Mesenchymal stem cell (in vitro differentiated cells and primary cell): Measurements from ENCODE around the gene TEX29.

Source experiments
- DNase-seq: peaks from one replicate; pipeline ENCODE4 v3.0.0-alpha.2; 2013
- H2AFZ ChIP-seq: one replicate; pipeline ENCODE4 v1.6.1; 2013; ENCODE audit warnings: low read depth, mild to moderate bottlenecking, control low read depth, inconsistent platforms, low read length, moderate library complexity
- H2AK5ac ChIP-seq: 2 replicates; pipeline ENCODE4 v1.6.1; 2013; ENCODE audit warnings: low read length, moderate library complexity, mild to moderate bottlenecking, inconsistent platforms; ENCODE audit not compliant: severe bottlenecking
- H2BK120ac ChIP-seq: one replicate; pipeline ENCODE4 v1.6.1; 2013; ENCODE audit warnings: low read depth, mild to moderate bottlenecking, inconsistent platforms, low read length, moderate library complexity
- H2BK12ac ChIP-seq, 2 experiments: one replicate each; pipeline ENCODE4 v1.6.1; 2013; ENCODE audit warnings: inconsistent platforms in 2 of 2, low read length in 2 of 2, mild to moderate bottlenecking in 2 of 2, moderate library complexity in 2 of 2, control low read depth in 1 of 2
- H2BK15ac ChIP-seq: one replicate; pipeline ENCODE4 v1.6.1; 2013; ENCODE audit warnings: mild to moderate bottlenecking, low read depth, inconsistent platforms; ENCODE audit not compliant: poor library complexity, severe bottlenecking
- H2BK5ac ChIP-seq: 2 replicates; pipeline ENCODE4 v1.6.1; 2013; ENCODE audit warnings: low read depth, mild to moderate bottlenecking, low read length, control low read depth, inconsistent platforms; ENCODE audit not compliant: poor library complexity, severe bottlenecking
- H3K14ac ChIP-seq, 2 experiments: one replicate each; pipeline ENCODE4 v1.6.1; 2013; ENCODE audit warnings: inconsistent platforms in 2 of 2, low read length in 2 of 2, control low read depth in 1 of 2, mild to moderate bottlenecking in 1 of 2, moderate library complexity in 1 of 2
- H3K18ac ChIP-seq, 2 experiments: one replicate each; pipeline ENCODE4 v1.6.1; 2013; ENCODE audit warnings: inconsistent platforms in 2 of 2, low read length in 2 of 2, control low read depth in 1 of 2, low read depth in 1 of 2, mild to moderate bottlenecking in 1 of 2
- H3K23ac ChIP-seq, 2 experiments: one replicate each; pipeline ENCODE4 v1.6.1; 2013; ENCODE audit warnings: inconsistent platforms in 2 of 2, low read length in 2 of 2, mild to moderate bottlenecking in 2 of 2, moderate library complexity in 2 of 2, control low read depth in 1 of 2
- H3K27ac ChIP-seq: 2 replicates; pipeline ENCODE4 v1.5.1; 2013; ENCODE audit warnings: mild to moderate bottlenecking, moderate library complexity, low read length, control low read depth, inconsistent platforms; ENCODE audit not compliant: poor library complexity, severe bottlenecking
- H3K27me3 ChIP-seq, 2 experiments: 2 replicates each; pipeline versions ENCODE4 v1.6.1 to v1.7.0; 2013; ENCODE audit warnings: low read length in 2 of 2, mild to moderate bottlenecking in 2 of 2, moderate library complexity in 2 of 2, control low read depth in 1 of 2, inconsistent platforms in 1 of 2; ENCODE audit not compliant: control insufficient read depth in 1 of 2, insufficient read depth in 1 of 2
- H3K36me3 ChIP-seq, 2 experiments: 2 replicates each; pipeline versions ENCODE4 v1.6.1 to v1.7.0; 2013; ENCODE audit warnings: low read length in 2 of 2, control low read depth in 1 of 2, inconsistent platforms in 1 of 2, low read depth in 1 of 2, mild to moderate bottlenecking in 1 of 2; ENCODE audit not compliant: insufficient read depth in 2 of 2, control insufficient read depth in 1 of 2
- H3K4ac ChIP-seq, 2 experiments: one replicate each; pipeline ENCODE4 v1.6.1; 2013; ENCODE audit warnings: inconsistent platforms in 2 of 2, low read length in 2 of 2, mild to moderate bottlenecking in 2 of 2, moderate library complexity in 2 of 2, control low read depth in 1 of 2, low read depth in 1 of 2
- H3K4me1 ChIP-seq: 2 replicates; pipeline ENCODE4 v1.6.1; 2013; ENCODE audit warnings: low read depth, low read length, control low read depth; ENCODE audit not compliant: control insufficient read depth, insufficient read depth
- H3K4me2 ChIP-seq: 2 replicates; pipeline ENCODE4 v1.6.1; 2013; ENCODE audit warnings: low read length, mild to moderate bottlenecking, inconsistent platforms; ENCODE audit not compliant: poor library complexity, severe bottlenecking
- H3K4me3 ChIP-seq, 2 experiments: 2 replicates each; pipeline versions ENCODE4 v1.5.1 to v1.7.0; 2013; ENCODE audit warnings: low read length in 2 of 2, mild to moderate bottlenecking in 2 of 2, control low read depth in 1 of 2, low read depth in 1 of 2; ENCODE audit not compliant: insufficient read depth in 1 of 2
- H3K79me1 ChIP-seq: replicated peaks from 2 replicates; pipeline ENCODE4 v1.6.1; 2013; ENCODE audit warnings: mild to moderate bottlenecking, control low read depth, low read length, inconsistent platforms; ENCODE audit not compliant: poor library complexity, severe bottlenecking
- H3K9ac ChIP-seq: 2 replicates; pipeline ENCODE4 v1.7.0; 2013; ENCODE audit warnings: mild to moderate bottlenecking, low read length, moderate library complexity
- H3K9me3 ChIP-seq: 2 replicates; pipeline ENCODE4 v1.7.0; 2013; ENCODE audit warnings: mild to moderate bottlenecking, low read length; ENCODE audit not compliant: control insufficient read depth
- H4K8ac ChIP-seq: one replicate; pipeline ENCODE4 v1.6.1; 2013; ENCODE audit warnings: inconsistent platforms, mild to moderate bottlenecking, low read length, moderate library complexity
- H4K91ac ChIP-seq: one replicate; pipeline ENCODE4 v1.6.1; 2013; ENCODE audit warnings: mild to moderate bottlenecking, low read length, inconsistent platforms
- WGBS: methylation state at CpG from one replicate; pipeline ENCODE4 v1.1.7; 2013; ENCODE audit warnings: mixed read lengths; 5-methylcytosine and 5-hydroxymethylcytosine counted together

Gene TEX29

DNA sequence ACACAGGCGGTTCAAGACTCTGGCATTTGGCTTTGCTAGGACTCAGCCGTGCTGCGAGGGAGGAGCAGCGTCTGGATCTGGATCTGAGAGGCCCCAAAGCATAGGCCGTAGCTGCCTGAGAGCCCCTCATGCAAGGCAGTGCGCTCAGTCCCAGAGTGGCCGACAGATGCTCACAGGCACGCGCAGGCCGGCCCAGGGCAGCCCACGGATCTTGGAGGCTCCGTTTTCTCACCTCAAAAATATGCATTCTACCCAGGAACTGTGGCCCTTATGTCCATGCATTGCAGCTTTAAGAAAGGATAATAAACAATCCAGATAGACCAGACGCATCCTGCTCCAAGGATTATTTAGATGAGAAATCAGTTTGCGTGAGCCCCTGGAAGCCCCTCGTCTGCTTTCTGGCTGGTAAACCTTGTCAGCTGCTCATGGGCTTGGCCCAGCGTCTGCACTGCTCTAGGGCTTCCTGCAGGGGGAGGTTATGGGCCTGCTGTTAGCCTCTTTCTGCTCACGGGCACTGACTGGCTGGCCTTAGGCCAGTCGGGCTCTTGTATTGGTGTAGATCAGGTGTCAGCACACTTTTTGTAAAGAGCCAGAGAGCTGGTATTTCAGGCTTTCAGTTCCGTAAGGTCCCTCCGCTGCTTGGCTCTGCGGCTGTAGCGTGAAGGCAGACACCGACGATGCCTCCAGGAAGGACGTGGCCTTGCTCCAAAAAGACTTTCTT, 24.2 kb downstream of the TEX29 start:
- Histone ChIP-seq H3K36me3 (peaks cover 0 to 4% of the 10 kb centered on the region in 2 experiments), H3K4me3 (no peak overlapping the region), H3K27me3 (no peaks in the 10 kb centered on the region), H4K8ac (peak overlapping the region; percentile 72), H2AFZ (no peak overlapping the region), H2BK5ac (no peak overlapping the region), H2BK15ac (no peak overlapping the region), H3K18ac (no peak overlapping the region), H3K9me3 (no peaks in the 10 kb centered on the region), H2AK5ac (no peak overlapping the region), H2BK12ac (no peak overlapping the region), H3K27ac (no peak overlapping the region), H3K4ac (no peak overlapping the region), H3K23ac (no peak overlapping the region), H3K9ac (no peak overlapping the region), H2BK120ac (no peak overlapping the region), H3K79me1 (no peaks in the 10 kb centered on the region), H3K14ac (no peak overlapping the region), H3K4me2 (no peak overlapping the region), H4K91ac (no peak overlapping the region), H3K4me1 (peaks cover 2% of the 10 kb centered on the region)
- DNase-seq: peak; percentile 66
- WGBS: 35% methylated on average over 25 of the region's 25 CpGs

DNA sequence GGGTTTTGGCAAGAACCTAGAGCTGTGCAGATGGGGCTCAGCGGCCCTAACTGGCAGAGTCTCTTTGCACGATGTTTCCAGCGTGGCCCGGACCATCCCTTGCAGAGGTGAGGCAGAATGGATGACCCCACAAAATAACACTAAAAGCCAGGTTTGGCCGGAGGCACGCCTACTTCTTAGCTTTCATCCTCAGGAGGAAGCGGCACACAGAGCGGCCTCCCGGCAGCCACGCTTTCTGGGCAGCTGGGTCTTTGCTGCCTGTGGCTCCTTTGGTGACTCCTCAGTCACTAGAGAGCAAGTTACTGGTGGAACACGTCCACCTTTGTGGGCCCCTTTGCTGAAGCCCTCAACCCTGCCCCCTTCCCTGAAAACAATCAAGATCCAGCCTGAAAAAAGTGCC, 25.2 kb downstream of the TEX29 start:
- no peaks in the 10 kb centered on the region for H3K9me3 ChIP-seq
- peak overlapping the region in 1 of 2 experiments; percentile 31 for H2BK12ac ChIP-seq
- no peak overlapping the region for H2BK15ac ChIP-seq
- peak overlapping the region; percentile 27 for H4K8ac ChIP-seq
- H3K14ac ChIP-seq: peak overlapping the region in 1 of 2 experiments; percentile 22
- no peak overlapping the region for H2BK120ac ChIP-seq
- H3K36me3 ChIP-seq: peaks cover 0 to 4% of the 10 kb centered on the region in 2 experiments
- H3K9ac ChIP-seq: no peak overlapping the region
- WGBS: 89% methylated on average over 11 of the region's 11 CpGs
- DNase-seq: no peak
- H3K4ac ChIP-seq: no peak overlapping the region
- H2BK5ac ChIP-seq: no peak overlapping the region
- no peak overlapping the region for H3K4me3 ChIP-seq
- no peaks in the 10 kb centered on the region for H3K79me1 ChIP-seq
- no peak overlapping the region for H3K27ac ChIP-seq
- H2AFZ ChIP-seq: no peak overlapping the region
- H3K27me3 ChIP-seq: no peaks in the 10 kb centered on the region
- H3K4me2 ChIP-seq: no peak overlapping the region
- H2AK5ac ChIP-seq: no peak overlapping the region
- peaks cover 2% of the 10 kb centered on the region for H3K4me1 ChIP-seq
- no peak overlapping the region for H4K91ac ChIP-seq
- no peak overlapping the region for H3K18ac ChIP-seq
- H3K23ac ChIP-seq: no peak overlapping the region

- no peak overlapping the region for H4K8ac ChIP-seq
- H3K27ac ChIP-seq: no peak overlapping the region
- peaks cover 0 to 4% of the 10 kb centered on the region in 2 experiments for H3K36me3 ChIP-seq
- no peak for DNase-seq
- no peak overlapping the region for H3K18ac ChIP-seq
- no peaks in the 10 kb centered on the region for H3K79me1 ChIP-seq
- no peak overlapping the region for H3K4me3 ChIP-seq
- H2BK120ac ChIP-seq: no peak overlapping the region
- no peak overlapping the region for H3K14ac ChIP-seq
- no peak overlapping the region for H3K4me2 ChIP-seq
- no peaks in the 10 kb centered on the region for H3K27me3 ChIP-seq
- H2AK5ac ChIP-seq: no peak overlapping the region
- WGBS: 85% methylated on average over 20 of the region's 20 CpGs
- H3K9me3 ChIP-seq: no peaks in the 10 kb centered on the region
- H3K4me1 ChIP-seq: peaks cover 2% of the 10 kb centered on the region
- no peak overlapping the region for H3K4ac ChIP-seq
- no peak overlapping the region for H3K9ac ChIP-seq
- H2AFZ ChIP-seq: no peak overlapping the region
- no peak overlapping the region for H2BK15ac ChIP-seq
- no peak overlapping the region for H2BK5ac ChIP-seq
- no peak overlapping the region for H3K23ac ChIP-seq
- H4K91ac ChIP-seq: peak overlapping the region; percentile 21
- no peak overlapping the region for H2BK12ac ChIP-seq
Measured at GRCh38 chr13:111346101-111346680, 25.7 kb downstream of the TEX29 start.

- Histone ChIP-seq H3K9ac (no peak overlapping the region), H3K14ac (no peak overlapping the region), H3K4me2 (no peak overlapping the region), H4K8ac (no peak overlapping the region), H2BK15ac (no peak overlapping the region), H2BK12ac (no peak overlapping the region), H3K18ac (no peak overlapping the region), H2BK5ac (no peak overlapping the region), H3K4me3 (no peak overlapping the region), H4K91ac (no peak overlapping the region), H3K4me1 (peaks cover 2% of the 10 kb centered on the region), H3K23ac (no peak overlapping the region), H3K79me1 (no peaks in the 10 kb centered on the region), H2AK5ac (no peak overlapping the region), H2AFZ (no peak overlapping the region), H2BK120ac (no peak overlapping the region), H3K36me3 (peaks cover 0 to 4% of the 10 kb centered on the region in 2 experiments), H3K9me3 (no peaks in the 10 kb centered on the region), H3K27me3 (no peaks in the 10 kb centered on the region), H3K27ac (no peak overlapping the region), H3K4ac (no peak overlapping the region)
- DNase-seq: no peak
- WGBS: 79% methylated on average over 6 of the region's 6 CpGs
Measured at GRCh38 chr13:111347438-111347837, 27.0 kb downstream of the TEX29 start.
